PFSK-1 (cell line): ENCODE results near the gene SYNPO2L.

Source experiments
- FOXP2 ChIP-seq: optimal IDR thresholded peaks from 2 replicates; pipeline ENCODE3; 2011; ENCODE audit warnings: borderline replicate concordance, control low read depth, inconsistent platforms; ENCODE audit not compliant: insufficient read depth; ENCODE audit errors: extremely low read length, extremely low read depth
- POLR2AphosphoS5 ChIP-seq: IDR thresholded peaks from 2 replicates; pipeline ENCODE4 v1.6.1; 2012; ENCODE audit warnings: low read depth, mild to moderate bottlenecking, control low read depth, low read length, moderate library complexity
- REST ChIP-seq, 2 experiments: IDR thresholded peaks; 2 replicates each; pipeline versions ENCODE4 v1.6.1 to v1.8.0; 2011 to 2012; ENCODE audit warnings: low read depth in 2 of 2, low read length in 2 of 2, control low read depth in 1 of 2, inconsistent platforms in 1 of 2, mild to moderate bottlenecking in 1 of 2, moderate library complexity in 1 of 2; ENCODE audit not compliant: insufficient read depth in 1 of 2
- SIN3A ChIP-seq: IDR thresholded peaks from 2 replicates; pipeline ENCODE4 v1.6.1; 2012; ENCODE audit warnings: mild to moderate bottlenecking, low read length, moderate library complexity, borderline replicate concordance; ENCODE audit not compliant: insufficient read depth
- TAF1 ChIP-seq: IDR thresholded peaks from 2 replicates; pipeline ENCODE4 v1.6.1; 2012; ENCODE audit warnings: low read length, control low read depth, borderline replicate concordance; ENCODE audit not compliant: insufficient read depth

Gene SYNPO2L

GRCh38 chr10:73645251-73645650, 10.6 kb downstream of the SYNPO2L start:
- no peak for TF ChIP-seq SIN3A
- TF ChIP-seq POLR2AphosphoS5 = no peak
- TF ChIP-seq FOXP2 = no peak
- TF ChIP-seq TAF1 = no peak
- no peak for TF ChIP-seq REST (IDR thresholded peaks at IDR 0.05; ENCODE audit: insufficient read depth in 1 of 2, low read depth in 2 of 2, low read length in 2 of 2)

GRCh38 chr10:73644767-73645166, 11.1 kb downstream of the SYNPO2L start:
- TF ChIP-seq POLR2AphosphoS5 (no peak), TAF1 (no peak), SIN3A (no peak), REST (IDR thresholded peaks at IDR 0.05; ENCODE audit: insufficient read depth in 1 of 2, low read depth in 2 of 2, low read length in 2 of 2) (no peak), FOXP2 (no peak)

- TF ChIP-seq POLR2AphosphoS5 = no peak
- no peak for TF ChIP-seq TAF1
- no peak for TF ChIP-seq SIN3A
- TF ChIP-seq FOXP2 = no peak
- TF ChIP-seq REST (IDR thresholded peaks at IDR 0.05; ENCODE audit: insufficient read depth in 1 of 2, low read depth in 2 of 2, low read length in 2 of 2) = no peak
These were observed 11.7 kb downstream of the SYNPO2L start for GRCh38 chr10:73644015-73644743.

- TF ChIP-seq POLR2AphosphoS5 = no peak
These were observed 12.5 kb downstream of the SYNPO2L start for GRCh38 chr10:73643362-73643761.

GRCh38 chr10:73641328-73642060, 14.3 kb downstream of the SYNPO2L start, which contains the start of gene MYOZ1:
Gene MYOZ1 (minus strand): TSS chr10:73641474. CDS start chr10:73640017, 1,457 bp downstream.
- TF ChIP-seq POLR2AphosphoS5 (no peak), TAF1 (no peak), REST (IDR thresholded peaks at IDR 0.05; ENCODE audit: insufficient read depth in 1 of 2, low read depth in 2 of 2, low read length in 2 of 2) (no peak), FOXP2 (no peak), SIN3A (no peak)
